H1 (cell line): ENCODE results near the gene CCL7. TPM values are rescaled to one million over a fixed set of nuclear protein-coding genes. Genes with fewer than 3 reads are reported as not detected.

Experiments used
- CTCF ChIA-PET: fragments of 300-600 bp; sonication (Branson Sonifier 250); formaldehyde crosslinking; loops from one replicate; lab custom pipeline; 2021; ENCODE audit not compliant: partially characterized antibody; lab: Charles Lee
- POLR2A ChIA-PET: fragments of 300-600 bp; sonication (Branson Sonifier 250); formaldehyde crosslinking; loops from one replicate; lab custom pipeline; 2021; ENCODE audit warnings: inconsistent platforms; ENCODE audit not compliant: partially characterized antibody; lab: Charles Lee
- DNase-seq, 2 experiments: peaks; one replicate each; pipeline versions ENCODE4 v3.0.0 to v3.0.0-alpha.2; 2010 to 2022; ENCODE audit warnings: low spot score in 2 of 2, low read depth in 1 of 2, mixed read lengths in 1 of 2
- FAIRE-seq: peaks from 2 replicates; lab custom pipeline; 2011; peaks lifted over from hg19 to GRCh38; lab: Jason Lieb, UNC
- H2AFZ ChIP-seq: 2 replicates; pipeline ENCODE4 v1.8.1; 2012; ENCODE audit warnings: low read length, inconsistent platforms
- H2AK5ac ChIP-seq: 2 replicates; pipeline ENCODE4 v1.6.1; 2013; ENCODE audit warnings: low read depth, low read length
- H2BK120ac ChIP-seq: replicated peaks from 2 replicates; pipeline ENCODE3; 2013; ENCODE audit warnings: low read depth, low read length, inconsistent platforms
- H2BK12ac ChIP-seq: 2 replicates; pipeline ENCODE4 v1.6.1; 2013; ENCODE audit warnings: low read depth, low read length
- H2BK15ac ChIP-seq: 2 replicates; pipeline ENCODE4 v1.6.1; 2013; ENCODE audit warnings: low read length
- H2BK20ac ChIP-seq: 2 replicates; pipeline ENCODE4 v1.6.1; 2013; ENCODE audit warnings: low read length
- H2BK5ac ChIP-seq: 2 replicates; pipeline ENCODE4 v1.6.1; 2013; ENCODE audit warnings: low read depth, low read length
- H3K14ac ChIP-seq: 2 replicates; pipeline ENCODE4 v1.6.1; 2013; ENCODE audit warnings: inconsistent platforms; ENCODE audit not compliant: insufficient read length
- H3K18ac ChIP-seq: 2 replicates; pipeline ENCODE4 v1.6.1; 2013; ENCODE audit warnings: low read length; ENCODE audit errors: extremely low read depth
- H3K23ac ChIP-seq: 2 replicates; pipeline ENCODE4 v1.6.1; 2013; ENCODE audit warnings: inconsistent platforms; ENCODE audit not compliant: insufficient read length
- H3K23me2 ChIP-seq: 2 replicates; pipeline ENCODE4 v1.6.1; 2013; ENCODE audit warnings: low read depth, low read length
- H3K27ac ChIP-seq: 2 replicates; pipeline ENCODE4 v1.6.1; 2011; ENCODE audit warnings: low read depth, low read length, inconsistent platforms
- H3K27me3 ChIP-seq, 4 experiments: replicated peaks in 1 of 4; 1 replicate in 1 of 4; 2 replicates in 3 of 4; pipeline versions ENCODE4 v1.6.1 to v1.8.1; 2011 to 2013; ENCODE audit warnings: low read length in 3 of 4, mild to moderate bottlenecking in 3 of 4, inconsistent platforms in 2 of 4, mixed read lengths in 2 of 4, moderate library complexity in 1 of 4; ENCODE audit not compliant: control insufficient read depth in 3 of 4, insufficient read depth in 3 of 4; ENCODE audit errors: extremely low read depth in 1 of 4
- H3K36me3 ChIP-seq, 4 experiments: 2 replicates each; pipeline versions ENCODE4 v1.6.1 to v1.8.1; 2011 to 2013; ENCODE audit warnings: mild to moderate bottlenecking in 4 of 4, low read length in 3 of 4, moderate library complexity in 2 of 4, control low read depth in 1 of 4, inconsistent platforms in 1 of 4; ENCODE audit not compliant: insufficient read depth in 4 of 4, control insufficient read depth in 2 of 4
- H3K4ac ChIP-seq: replicated peaks from 2 replicates; pipeline ENCODE3; 2013; ENCODE audit warnings: low read length, low read depth, mixed read lengths, inconsistent platforms; ENCODE audit not compliant: insufficient read length
- H3K4me1 ChIP-seq, 4 experiments: replicated peaks in 1 of 4; 1 replicate in 1 of 4; 2 replicates in 3 of 4; pipeline versions ENCODE4 v1.6.1 to v1.8.1; 2011 to 2013; ENCODE audit warnings: low read length in 3 of 4, inconsistent platforms in 2 of 4, mixed read lengths in 1 of 4; ENCODE audit not compliant: insufficient read depth in 4 of 4, control insufficient read depth in 3 of 4
- H3K4me2 ChIP-seq, 2 experiments: 2 replicates each; pipeline versions ENCODE4 v1.6.1 to v1.8.1; 2011 to 2013; ENCODE audit warnings: low read depth in 2 of 2, low read length in 2 of 2, control low read depth in 1 of 2, inconsistent platforms in 1 of 2, mild to moderate bottlenecking in 1 of 2; ENCODE audit not compliant: insufficient read depth in 1 of 2
- H3K4me3 ChIP-seq, 4 experiments: fragments of 200-600, 300-600 bp in 1 of 4; sonication (generic), shearing (Covaris generic), sonication (Bioruptor Twin) in 1 of 4; 2 replicates each; pipeline versions ENCODE4 v1.5.1 to v1.8.1; 2011 to 2016; ENCODE audit warnings: low read length in 4 of 4, low read depth in 3 of 4, control low read depth in 2 of 4, inconsistent platforms in 2 of 4, mild to moderate bottlenecking in 2 of 4, mixed read lengths in 1 of 4, moderate library complexity in 1 of 4; ENCODE audit not compliant: insufficient read depth in 2 of 4; ENCODE audit errors: extremely low read depth in 1 of 4
- H3K56ac ChIP-seq: replicated peaks from 2 replicates; pipeline ENCODE3; 2013; ENCODE audit warnings: low read depth, mild to moderate bottlenecking, mixed read lengths, low read length, inconsistent platforms; ENCODE audit not compliant: insufficient read length
- H3K79me1 ChIP-seq: 2 replicates; pipeline ENCODE4 v1.6.1; 2013; ENCODE audit warnings: low read depth, low read length, control low read depth
- H3K79me2 ChIP-seq, 2 experiments: 2 replicates each; pipeline versions ENCODE4 v1.6.1 to v1.8.1; 2012 to 2013; ENCODE audit warnings: low read length in 2 of 2, mild to moderate bottlenecking in 2 of 2, inconsistent platforms in 1 of 2; ENCODE audit not compliant: insufficient read depth in 2 of 2, control insufficient read depth in 1 of 2
- H3K9ac ChIP-seq, 4 experiments: replicated peaks in 1 of 4; 1 replicate in 1 of 4; 2 replicates in 3 of 4; pipeline versions ENCODE4 v1.6.1 to v1.8.1; 2011 to 2013; ENCODE audit warnings: low read depth in 3 of 4, low read length in 3 of 4, control low read depth in 2 of 4, mild to moderate bottlenecking in 2 of 4, moderate library complexity in 2 of 4, inconsistent platforms in 1 of 4; ENCODE audit errors: extremely low read depth in 1 of 4
- H3K9me3 ChIP-seq, 2 experiments: 2 replicates each; pipeline versions ENCODE4 v1.6.1 to v1.8.1; 2012 to 2013; ENCODE audit warnings: mild to moderate bottlenecking in 2 of 2, moderate library complexity in 2 of 2, control low read depth in 1 of 2, inconsistent platforms in 1 of 2, low read depth in 1 of 2, low read length in 1 of 2, mixed read lengths in 1 of 2; ENCODE audit not compliant: insufficient read depth in 2 of 2
- H4K20me1 ChIP-seq, 2 experiments: replicated peaks in 1 of 2; 2 replicates each; pipeline versions ENCODE3 to v1.8.1; 2011 to 2013; ENCODE audit warnings: inconsistent platforms in 2 of 2, low read length in 2 of 2, mild to moderate bottlenecking in 1 of 2; ENCODE audit not compliant: insufficient read depth in 2 of 2, control insufficient read depth in 1 of 2
- H4K5ac ChIP-seq: 2 replicates; pipeline ENCODE4 v1.6.1; 2013; ENCODE audit warnings: low read length, low read depth, mixed read lengths, inconsistent platforms; ENCODE audit not compliant: insufficient read length
- H4K8ac ChIP-seq: 2 replicates; pipeline ENCODE4 v1.8.0; 2013; ENCODE audit warnings: mild to moderate bottlenecking, moderate library complexity, low read length, inconsistent platforms; ENCODE audit not compliant: insufficient read depth; ENCODE audit errors: extremely low read depth
- H4K91ac ChIP-seq: replicated peaks from 2 replicates; pipeline ENCODE3; 2013; ENCODE audit warnings: low read length, mixed read lengths, inconsistent platforms; ENCODE audit not compliant: insufficient read length
- SUZ12 ChIP-seq: fragments of 200-600 bp; sonication (generic); IDR thresholded peaks from 2 replicates; pipeline ENCODE4 v1.6.1; 2012; ENCODE audit warnings: mild to moderate bottlenecking, inconsistent platforms, low read length, moderate library complexity, mixed read lengths
- TCF12 ChIP-seq: IDR thresholded peaks from 2 replicates; pipeline ENCODE4 v1.6.1; 2011; ENCODE audit warnings: low read depth, mild to moderate bottlenecking, low read length
- WGBS, 2 experiments: shearing (Covaris generic) in 1 of 2; methylation state at CpG; one replicate each; pipeline versions ENCODE4 v1.1.6 to v1.1.7; 2013 to 2015; ENCODE audit warnings: low lambda C conversion rate in 2 of 2, mixed read lengths in 2 of 2, inconsistent platforms in 1 of 2, low coverage in 1 of 2, missing lambda C conversion rate in 1 of 2; ENCODE audit not compliant: insufficient replicate concordance in 2 of 2, insufficient coverage in 1 of 2, insufficient read length in 1 of 2; ENCODE audit errors: extremely low coverage in 1 of 2, missing lambda C conversion rate in 1 of 2; 5-methylcytosine and 5-hydroxymethylcytosine counted together
- long read RNA-seq, 2 experiments: library from RNA in 1 of 2; library from capped mRNA in 1 of 2; stranded (forward); transcript quantifications; one replicate each; pipeline ENCODE4 v2.0.0, GENCODE V29; 2021; ENCODE audit warnings: inconsistent platforms in 1 of 2
- polyA minus RNA-seq, 3 experiments: library from RNA; depleted of rRNA, polyadenylated mRNA; stranded (reverse); fragments of >200 nt; gene quantifications; 1 replicate in 2 of 3; 2 replicates in 1 of 3; pipeline ENCODE4 v1.2.3, GENCODE V29; 2011
- polyA plus RNA-seq, 7 experiments: library from polyadenylated mRNA; depleted of rRNA in 3 of 7; stranded (reverse) in 5 of 7; unstranded in 2 of 7; fragments of >200 nt in 5 of 7; fragments of 200-250 nt in 2 of 7; gene quantifications; 1 replicate in 5 of 7; 2 replicates in 1 of 7; 4 replicates in 1 of 7; pipeline versions ENCODE4 v1.2.1 to v1.2.3, GENCODE V29; 2011 to 2013; ENCODE audit warnings: missing spikeins in 2 of 7, mixed read lengths in 2 of 7
- total RNA-seq: library from RNA; stranded (reverse); fragmentation: NEBNext Ultra II Directional; extraction: Animal tissue kit (Norgen Biotek cat#: 25700); gene quantifications from 2 replicates; pipeline ENCODE4 v1.2.1, GENCODE V29; 2021

The CCL7 gene
- total RNA-seq, result not detected in 2 replicates
- polyA plus RNA-seq (2011; rRNA removed), result not detected in 2 replicates
- not detected for polyA plus RNA-seq (2011; cell fraction: cytosol; rRNA removed)
- not detected for polyA plus RNA-seq (2011; cell fraction: nucleus; rRNA removed)
- polyA plus RNA-seq (2012, experiment 1 of 2), result not detected in 4 replicates
- polyA plus RNA-seq (2012, experiment 2 of 2), result not detected
- not detected for polyA plus RNA-seq (2013, experiment 1 of 2)
- not detected for polyA plus RNA-seq (2013, experiment 2 of 2)
- not detected in 2 replicates for polyA minus RNA-seq (2011; rRNA and poly(A)+ RNA removed)
- not detected for polyA minus RNA-seq (2011; cell fraction: cytosol; rRNA and poly(A)+ RNA removed)
- not detected for polyA minus RNA-seq (2011; cell fraction: nucleus; rRNA and poly(A)+ RNA removed)
- long read RNA-seq, experiment 1, result 0 reads
- long read RNA-seq, experiment 2, result 0 reads

DNA sequence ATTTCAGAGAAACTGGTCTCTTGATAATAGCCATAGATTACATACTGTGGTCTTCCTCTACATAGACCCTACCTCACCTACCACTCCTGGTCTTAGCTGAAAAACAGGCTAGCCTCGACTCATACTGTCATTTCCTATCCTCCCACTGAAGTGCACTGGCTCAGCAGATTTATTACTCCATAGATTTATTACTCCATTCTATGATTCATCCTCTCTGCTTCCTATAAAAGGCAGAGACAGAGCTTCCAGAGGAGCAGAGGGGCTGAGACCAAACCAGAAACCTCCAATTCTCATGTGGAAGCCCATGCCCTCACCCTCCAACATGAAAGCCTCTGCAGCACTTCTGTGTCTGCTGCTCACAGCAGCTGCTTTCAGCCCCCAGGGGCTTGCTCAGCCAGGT, at the start of gene CCL7:
CCL7 (plus strand) TSS at position 253 of the 400 bp plus-strand sequence; CDS start at position 323, 70 bp downstream.
- no peak within 1 kb of the TSS for H3K4me2 ChIP-seq
- H2AFZ ChIP-seq, result no peak within 1 kb of the TSS
- no peaks in the 10 kb centered on the region for H3K79me1 ChIP-seq
- no peak within 1 kb of the TSS for H3K4ac ChIP-seq
- no peaks in the 10 kb centered on the region for H4K20me1 ChIP-seq
- no peak within 1 kb of the TSS for H2BK15ac ChIP-seq
- H3K27me3 ChIP-seq, result no peaks in the 10 kb centered on the region
- 87% methylated on average over 1 of the region's 1 CpG; no CpG with 5 or more reads in 1 of the 2 experiments for WGBS, 2 experiments
- CTCF ChIA-PET, result interaction anchor here (0.9 to 2.0 kb wide), 4 partner anchors 36 to 91 kb away, joined by 3 to 8 read pairs (median 3); no protein-coding TSS in a partner anchor
- no peak within 1 kb of the TSS for H3K9ac ChIP-seq
- no peaks in the 10 kb centered on the region for H3K4me1 ChIP-seq
- H3K23me2 ChIP-seq, result no peaks in the 10 kb centered on the region; the same call in 1 of the 2 replicates
- H4K5ac ChIP-seq, result no peak within 1 kb of the TSS
- no peak within 1 kb of the TSS for H3K56ac ChIP-seq
- no peak within 1 kb of the TSS for H3K4me3 ChIP-seq
- H3K14ac ChIP-seq, result no peak within 1 kb of the TSS
- no peak within 1 kb of the TSS for H2BK5ac ChIP-seq
- H2BK120ac ChIP-seq, result no peak within 1 kb of the TSS
- H2BK20ac ChIP-seq, result no peak within 1 kb of the TSS
- no peak within 1 kb of the TSS for H4K91ac ChIP-seq
- no peaks in the 10 kb centered on the region for H3K36me3 ChIP-seq
- DNase-seq, result no peak
- no peaks in the 10 kb centered on the region for H3K79me2 ChIP-seq
- no peak within 1 kb of the TSS for H3K23ac ChIP-seq
- H3K9me3 ChIP-seq, result no peaks in the 10 kb centered on the region
- TF ChIP-seq SUZ12, result no peak
- TF ChIP-seq TCF12, result no peak
- TF ChIP-seq, all 59 proteins: peak for 0
- no peak for FAIRE-seq
- H2AK5ac ChIP-seq, result no peak within 1 kb of the TSS
- no peak within 1 kb of the TSS for H3K18ac ChIP-seq
- H2BK12ac ChIP-seq, result no peak within 1 kb of the TSS
- POLR2A ChIA-PET, result no interaction called here
- H3K27ac ChIP-seq, result no peak within 1 kb of the TSS
- H4K8ac ChIP-seq, result no peak within 1 kb of the TSS
